Measurements from ENCODE around the gene EPB41L4B. TPM values are rescaled to one million over a fixed set of nuclear protein-coding genes. Genes with fewer than 3 reads are reported as not detected.

The EPB41L4B gene
- total and polyA plus RNA-seq, 8 donors: 36.8 to 122 (median 93.3) TPM

GRCh38 chr9:109315480-109316206 is 5.2 kb downstream of the EPB41L4B start:
- FAIRE-seq: no peak
- H3K27ac ChIP-seq: peak overlapping the region; percentile 28 to 97 (median 70)
- ATAC-seq: no peak
- 60 to 62% methylated on average over 7 of the region's 7 CpGs for WGBS, 2 donors
- DNase-seq: no peak
- H3K9me3 ChIP-seq: no peaks in the 10 kb centered on the region
- peaks cover 0 to 4% (median 0%) of the 10 kb centered on the region in 3 donors for H3K36me3 ChIP-seq
- H3K4me1 ChIP-seq: peaks cover 34 to 54% (median 50%) of the 10 kb centered on the region in 3 donors
- no peaks in the 10 kb centered on the region for H3K27me3 ChIP-seq
- intact Hi-C loops (cut with DNase I): loop anchor here in 2 of 3 donors (5.0 kb wide), 2 partner anchors 63 to 68 kb away; no protein-coding TSS in a partner anchor
- no peak overlapping the region for H3K4me3 ChIP-seq
- TF ChIP-seq CTCF (IDR thresholded peaks at IDR 0.05): no peak

DNA sequence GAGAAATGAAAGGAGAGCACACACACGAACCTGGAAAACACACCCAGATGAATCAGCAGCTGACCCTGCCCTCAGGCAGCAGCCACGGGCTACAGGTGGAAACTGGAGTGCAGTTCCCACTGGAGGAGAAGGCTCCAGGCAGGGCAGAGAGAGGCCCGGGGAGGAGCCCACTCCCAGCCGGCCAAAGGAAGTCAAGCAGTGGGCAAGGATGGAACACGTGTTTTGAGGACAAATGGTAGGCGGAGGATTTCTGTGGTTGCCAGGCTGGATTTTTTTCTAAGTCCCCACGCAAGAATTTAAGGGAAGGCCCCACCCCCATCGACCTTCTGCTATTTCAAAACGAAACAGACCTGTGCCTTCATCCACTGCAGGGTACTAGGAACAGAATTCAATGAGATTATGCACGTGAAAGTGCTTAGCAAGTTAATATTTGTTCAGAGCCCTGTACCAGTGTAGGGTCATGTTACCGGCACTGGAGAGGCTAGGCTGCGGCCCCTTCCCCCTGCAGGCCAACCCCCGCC is 6.8 kb downstream of the EPB41L4B start:
- Histone ChIP-seq H3K4me1 (peaks cover 34 to 59% (median 54%) of the 10 kb centered on the region in 3 donors), H3K9me3 (no peaks in the 10 kb centered on the region), H3K4me3 (no peak overlapping the region), H3K36me3 (peaks cover 0 to 4% (median 0%) of the 10 kb centered on the region in 3 donors), H3K27me3 (no peaks in the 10 kb centered on the region), H3K27ac (peak overlapping the region in 2 of 4 donors; percentile 46 to 52)
- intact Hi-C loops (cut with DNase I): no loop called here
- ATAC-seq (no peak), DNase-seq (peak in 1 of 6 donors; percentile 37), FAIRE-seq (no peak)
- WGBS, 2 donors: 34 to 35% methylated on average over 13 of the region's 13 CpGs
- no peak for TF ChIP-seq CTCF (IDR thresholded peaks at IDR 0.05)

GRCh38 chr9:109313351-109313750 is 7.5 kb downstream of the EPB41L4B start:
- Histone ChIP-seq H3K27me3 (no peaks in the 10 kb centered on the region), H3K9me3 (no peaks in the 10 kb centered on the region), H3K4me3 (no peak overlapping the region), H3K27ac (peak overlapping the region in 2 of 4 donors; percentile 46 to 52), H3K4me1 (peaks cover 34 to 59% (median 54%) of the 10 kb centered on the region in 3 donors), H3K36me3 (peaks cover 0 to 4% (median 0%) of the 10 kb centered on the region in 3 donors)
- no peak for DNase-seq
- intact Hi-C loops (cut with DNase I): no loop called here
- WGBS, 2 donors: 57 to 64% methylated on average over 4 of the region's 4 CpGs
- no peak for FAIRE-seq
- no peak for TF ChIP-seq CTCF (IDR thresholded peaks at IDR 0.05)
- no peak for ATAC-seq

DNA sequence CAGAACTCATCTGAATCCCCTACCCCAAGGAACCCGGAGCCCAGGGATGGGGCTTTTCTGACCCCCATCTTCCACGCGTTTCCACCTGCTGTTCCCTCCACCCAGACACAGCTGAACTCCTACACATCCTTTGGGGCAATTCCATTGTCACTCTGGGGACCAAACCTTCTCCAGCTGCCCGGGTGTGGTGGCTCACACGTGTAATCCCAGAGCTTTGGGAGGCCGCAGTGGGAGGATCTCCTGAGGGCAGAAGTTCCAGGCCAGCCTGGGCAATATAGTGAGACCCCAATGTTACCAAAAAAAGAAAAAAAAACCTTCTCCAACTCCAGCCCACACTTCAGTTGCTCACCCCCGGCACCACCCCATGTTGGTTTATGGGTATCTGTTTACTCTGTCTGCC is 8.1 kb downstream of the EPB41L4B start:
- Histone ChIP-seq H3K9me3 (no peaks in the 10 kb centered on the region), H3K27me3 (no peaks in the 10 kb centered on the region), H3K4me3 (no peak overlapping the region), H3K36me3 (peaks cover 0 to 4% (median 0%) of the 10 kb centered on the region in 3 donors), H3K27ac (peak overlapping the region in 2 of 4 donors; percentile 46 to 52), H3K4me1 (peaks cover 35 to 63% (median 54%) of the 10 kb centered on the region in 3 donors)
- intact Hi-C loops (cut with DNase I): no loop called here
- DNase-seq (no peak), ATAC-seq (no peak), FAIRE-seq (no peak)
- 76 to 83% methylated on average over 7 of the region's 7 CpGs for WGBS, 2 donors
- TF ChIP-seq CTCF (IDR thresholded peaks at IDR 0.05): no peak

- intact Hi-C loops (cut with DNase I): no loop called here
- TF ChIP-seq CTCF (IDR thresholded peaks at IDR 0.05): no peak
- H3K36me3 ChIP-seq: peaks cover 0 to 4% (median 0%) of the 10 kb centered on the region in 3 donors
- WGBS, 2 donors: 45 to 55% methylated on average over 7 of the region's 7 CpGs
- peak overlapping the region in 1 of 4 donors; percentile 1 for H3K27ac ChIP-seq
- H3K9me3 ChIP-seq: no peaks in the 10 kb centered on the region
- no peak overlapping the region for H3K4me3 ChIP-seq
- ATAC-seq: no peak
- no peak for FAIRE-seq
- H3K27me3 ChIP-seq: no peaks in the 10 kb centered on the region
- peaks cover 41 to 69% (median 58%) of the 10 kb centered on the region in 3 donors for H3K4me1 ChIP-seq
- DNase-seq: no peak
Observed at GRCh38 chr9:109311731-109312130, 9.1 kb downstream of the EPB41L4B start.
